GM19099 (cell line): ENCODE results near the gene LRRC32.

ENCODE experiments used
- POLR2A ChIP-seq: IDR thresholded peaks from 3 replicates; pipeline ENCODE4 v1.6.1; 2011; ENCODE audit warnings: low read depth; ENCODE audit not compliant: insufficient read length; ENCODE audit errors: extremely low read depth

Gene LRRC32

GRCh38 chr11:76689313-76690260 lies 19.0 kb upstream of the LRRC32 start:
- TF ChIP-seq POLR2A = no peak

- TF ChIP-seq POLR2A = no peak
Measured at GRCh38 chr11:76688146-76688545, 17.6 kb upstream of the LRRC32 start.

- TF ChIP-seq POLR2A = no peak
Measured at GRCh38 chr11:76686261-76687079, 15.9 kb upstream of the LRRC32 start.

DNA sequence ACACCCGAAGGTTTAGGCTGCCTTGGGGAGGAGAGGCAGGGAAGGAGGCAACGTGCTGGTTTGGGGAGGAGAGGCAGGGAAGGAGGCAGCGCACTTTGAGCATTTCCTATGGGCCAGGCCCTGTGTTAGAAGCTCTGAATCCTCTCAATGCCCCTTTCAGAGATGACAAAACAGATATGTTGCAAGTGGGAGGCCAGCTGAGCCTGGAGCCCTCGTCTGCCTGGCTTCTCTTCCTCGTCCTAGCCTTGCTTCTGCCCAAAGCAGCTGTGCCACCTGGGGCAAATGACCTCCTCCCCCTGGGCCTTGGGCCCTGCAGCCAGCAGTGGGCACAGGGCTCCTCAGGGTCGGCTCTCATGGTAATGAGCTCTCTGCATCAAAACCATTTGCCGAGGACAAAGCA lies 15.3 kb upstream of the LRRC32 start:
- TF ChIP-seq POLR2A = no peak

- no peak for TF ChIP-seq POLR2A
Measured at GRCh38 chr11:76685237-76685636, 14.7 kb upstream of the LRRC32 start.

DNA sequence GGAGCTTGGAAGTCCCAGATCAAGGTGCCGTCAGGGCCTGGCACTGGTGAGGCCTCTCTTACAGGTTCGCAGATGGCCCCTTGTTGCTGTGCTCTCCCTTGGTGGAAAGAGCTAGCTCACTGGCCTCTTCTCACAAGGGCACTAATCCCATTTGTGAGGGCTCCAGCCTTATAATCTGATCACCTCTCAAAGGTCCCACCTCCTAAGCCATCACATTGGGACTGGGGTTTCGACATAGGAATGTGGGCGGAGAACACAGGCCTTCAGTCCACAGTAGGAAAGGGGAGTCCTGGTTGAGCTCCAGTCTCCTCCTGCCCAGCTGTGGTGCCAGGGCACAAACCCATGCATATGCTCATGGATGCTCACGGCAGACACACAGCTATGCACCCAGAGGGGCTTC lies 14.0 kb upstream of the LRRC32 start:
- TF ChIP-seq POLR2A = no peak

DNA sequence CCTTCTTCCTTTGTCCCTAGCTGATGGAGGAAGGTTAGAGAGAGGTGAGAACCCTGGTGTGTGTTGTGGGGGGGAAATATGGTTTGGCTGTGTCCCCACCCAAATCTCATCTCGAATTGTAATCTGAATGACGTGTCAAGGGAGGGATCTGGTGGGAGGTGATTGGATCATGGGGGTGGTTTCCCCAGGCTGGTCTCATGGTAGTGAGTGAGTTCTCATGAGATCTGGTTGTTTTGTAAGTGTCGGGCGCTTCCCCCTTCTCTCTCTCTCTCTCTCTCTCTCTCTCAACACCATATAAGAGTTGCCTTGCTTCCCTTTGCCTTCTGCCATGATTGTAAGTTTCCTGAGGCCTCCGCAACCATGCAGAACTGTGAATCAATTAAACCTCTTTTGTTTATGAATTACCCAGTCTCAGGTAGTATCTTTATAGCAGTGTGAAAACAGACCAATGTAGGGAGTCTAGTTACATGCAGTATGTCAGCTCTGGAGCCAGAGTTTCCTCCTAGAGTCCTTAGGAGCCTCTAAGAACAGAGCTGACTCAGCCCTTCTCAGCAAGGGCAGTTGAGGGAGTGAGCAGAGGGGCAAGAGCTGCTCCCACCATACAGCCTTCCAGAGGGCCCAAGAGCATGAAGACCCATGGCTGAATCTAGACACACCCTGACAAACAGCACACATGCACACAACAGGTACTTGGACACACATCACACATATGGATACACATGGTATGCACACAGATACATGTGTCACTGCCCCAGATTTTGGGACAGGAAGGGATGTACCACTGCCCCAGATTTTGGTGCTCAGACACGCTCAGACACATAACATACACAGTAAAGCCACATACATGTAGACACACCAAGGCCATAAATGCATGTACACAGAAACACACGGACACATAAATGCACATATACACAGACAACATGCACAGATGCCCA lies 12.9 kb upstream of the LRRC32 start:
- no peak for TF ChIP-seq POLR2A

DNA sequence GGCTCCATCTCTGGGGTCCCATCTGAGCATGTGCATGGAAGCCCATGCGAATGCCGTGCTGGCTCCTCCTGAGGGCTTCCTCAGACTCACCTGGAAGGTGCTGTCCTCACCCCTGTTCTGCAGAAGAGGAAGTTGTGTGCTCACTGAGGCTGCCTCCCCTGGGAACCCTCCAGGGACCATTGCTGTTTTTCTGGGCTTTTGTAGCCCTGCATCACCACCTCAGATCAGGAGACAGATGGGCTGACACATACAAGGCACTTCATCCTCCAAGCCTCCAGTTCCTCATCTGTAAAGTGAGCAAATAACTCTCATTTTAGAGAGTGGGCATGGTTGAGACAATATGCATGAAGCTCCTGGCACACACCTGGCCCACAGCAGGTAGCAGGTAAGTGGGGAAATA lies 12.1 kb upstream of the LRRC32 start:
- TF ChIP-seq POLR2A = no peak

GRCh38 chr11:76682106-76682505 lies 11.6 kb upstream of the LRRC32 start:
- TF ChIP-seq POLR2A = no peak

- TF ChIP-seq POLR2A = no peak
Measured at GRCh38 chr11:76680518-76681425, 10.2 kb upstream of the LRRC32 start.

- no peak for TF ChIP-seq POLR2A
Measured at GRCh38 chr11:76678321-76678720, 7.8 kb upstream of the LRRC32 start.

DNA sequence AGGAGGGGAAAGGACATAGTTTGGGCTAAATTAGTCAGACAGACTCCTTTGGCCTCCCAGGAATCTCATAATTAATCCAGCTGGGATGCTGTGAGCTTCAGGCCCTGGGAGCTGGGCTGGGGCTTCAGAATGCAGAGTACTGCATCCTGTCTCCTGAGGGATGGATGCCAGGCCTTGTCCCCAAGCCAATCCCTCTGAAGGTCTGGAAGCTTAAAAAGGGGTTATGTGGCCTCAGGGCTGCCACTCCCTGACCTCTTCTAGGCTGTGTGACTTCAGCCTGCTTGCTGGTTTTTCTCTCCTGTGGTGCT lies 6.9 kb upstream of the LRRC32 start:
- TF ChIP-seq POLR2A = no peak

- TF ChIP-seq POLR2A = no peak
Measured at GRCh38 chr11:76676636-76677457, 6.3 kb upstream of the LRRC32 start.
